ENCODE results near the gene SRGAP1.

GRCh38 chr12:64116969-64117368 lies 272.5 kb downstream of the SRGAP1 start:
- no peak for TF ChIP-seq CTCF (conservative IDR thresholded peaks at IDR 0.05)
- TF ChIP-seq ZFX (IDR thresholded peaks at IDR 0.05): no peak

Measured in C4-2B (cell line).